Measurements from ENCODE around the gene TTC27. TPM values are rescaled to one million over a fixed set of nuclear protein-coding genes. Genes with fewer than 3 reads are reported as not detected.

The TTC27 gene
- total RNA-seq, 2 donors from 2014 or later: 16.4 to 20.3 TPM

DNA sequence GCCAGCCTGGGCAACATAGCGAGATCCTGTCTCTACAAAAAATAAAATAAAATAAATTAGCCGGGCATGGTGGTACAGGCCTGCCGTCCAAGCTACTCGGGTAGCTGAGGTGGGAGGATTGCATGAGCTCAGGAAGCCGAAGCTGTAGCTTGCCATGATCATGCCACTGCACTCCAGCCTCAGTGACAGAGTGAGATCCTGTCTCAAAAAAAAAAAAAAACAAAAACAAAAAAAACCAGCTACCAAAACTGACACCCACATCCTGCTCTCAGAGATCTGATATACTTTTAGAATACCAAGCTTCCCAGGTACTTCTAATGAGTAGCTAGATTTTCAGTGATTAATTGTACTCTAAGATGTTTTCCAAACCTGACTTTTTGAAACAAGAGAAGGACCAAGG, 74.0 kb downstream of the TTC27 start:
- Mint-ChIP-seq H3K27me3 (ENCODE audit: insufficient read depth) (no peaks in the 10 kb centered on the region), H3K27ac (no peak overlapping the region), H3K36me3 (ENCODE audit: low read depth) (peaks cover 5% of the 10 kb centered on the region), H3K4me3 (no peak overlapping the region), H3K9me3 (no peaks in the 10 kb centered on the region), H3K4me1 (peaks cover 6% of the 10 kb centered on the region)
- H3K9ac ChIP-seq (ENCODE audit: extremely low read depth, low read length, poor library complexity, severe bottlenecking): no peak overlapping the region
- H3K4me1 ChIP-seq (ENCODE audit: control insufficient read depth, insufficient read depth, low read length): no peaks in the 10 kb centered on the region
- H3K27ac ChIP-seq (ENCODE audit: low read depth, low read length): no peak overlapping the region
- H3K27me3 ChIP-seq (ENCODE audit: control insufficient read depth, insufficient read depth, low read length, poor library complexity, severe bottlenecking): no peaks in the 10 kb centered on the region
- no peak for DNase-seq
- WGBS, 2 experiments (ENCODE audit: insufficient coverage in 1 of 2, insufficient read length in 1 of 2): 86 to 96% methylated on average over 4 to 5 of the region's 5 CpGs
- TF ChIP-seq, protein P1, sequence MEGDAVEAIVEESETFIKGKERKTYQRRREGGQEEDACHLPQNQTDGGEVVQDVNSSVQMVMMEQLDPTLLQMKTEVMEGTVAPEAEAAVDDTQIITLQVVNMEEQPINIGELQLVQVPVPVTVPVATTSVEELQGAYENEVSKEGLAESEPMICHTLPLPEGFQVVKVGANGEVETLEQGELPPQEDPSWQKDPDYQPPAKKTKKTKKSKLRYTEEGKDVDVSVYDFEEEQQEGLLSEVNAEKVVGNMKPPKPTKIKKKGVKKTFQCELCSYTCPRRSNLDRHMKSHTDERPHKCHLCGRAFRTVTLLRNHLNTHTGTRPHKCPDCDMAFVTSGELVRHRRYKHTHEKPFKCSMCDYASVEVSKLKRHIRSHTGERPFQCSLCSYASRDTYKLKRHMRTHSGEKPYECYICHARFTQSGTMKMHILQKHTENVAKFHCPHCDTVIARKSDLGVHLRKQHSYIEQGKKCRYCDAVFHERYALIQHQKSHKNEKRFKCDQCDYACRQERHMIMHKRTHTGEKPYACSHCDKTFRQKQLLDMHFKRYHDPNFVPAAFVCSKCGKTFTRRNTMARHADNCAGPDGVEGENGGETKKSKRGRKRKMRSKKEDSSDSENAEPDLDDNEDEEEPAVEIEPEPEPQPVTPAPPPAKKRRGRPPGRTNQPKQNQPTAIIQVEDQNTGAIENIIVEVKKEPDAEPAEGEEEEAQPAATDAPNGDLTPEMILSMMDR (conservative IDR thresholded peaks at IDR 0.05): no peak
- no peaks in the 10 kb centered on the region for H3K9me3 ChIP-seq (ENCODE audit: control insufficient read depth, low read length)
- H3K36me3 ChIP-seq (ENCODE audit: control insufficient read depth, insufficient read depth, low read length): no peaks in the 10 kb centered on the region
- no peak overlapping the region for H3K4me3 ChIP-seq (ENCODE audit: low read length)

DNA sequence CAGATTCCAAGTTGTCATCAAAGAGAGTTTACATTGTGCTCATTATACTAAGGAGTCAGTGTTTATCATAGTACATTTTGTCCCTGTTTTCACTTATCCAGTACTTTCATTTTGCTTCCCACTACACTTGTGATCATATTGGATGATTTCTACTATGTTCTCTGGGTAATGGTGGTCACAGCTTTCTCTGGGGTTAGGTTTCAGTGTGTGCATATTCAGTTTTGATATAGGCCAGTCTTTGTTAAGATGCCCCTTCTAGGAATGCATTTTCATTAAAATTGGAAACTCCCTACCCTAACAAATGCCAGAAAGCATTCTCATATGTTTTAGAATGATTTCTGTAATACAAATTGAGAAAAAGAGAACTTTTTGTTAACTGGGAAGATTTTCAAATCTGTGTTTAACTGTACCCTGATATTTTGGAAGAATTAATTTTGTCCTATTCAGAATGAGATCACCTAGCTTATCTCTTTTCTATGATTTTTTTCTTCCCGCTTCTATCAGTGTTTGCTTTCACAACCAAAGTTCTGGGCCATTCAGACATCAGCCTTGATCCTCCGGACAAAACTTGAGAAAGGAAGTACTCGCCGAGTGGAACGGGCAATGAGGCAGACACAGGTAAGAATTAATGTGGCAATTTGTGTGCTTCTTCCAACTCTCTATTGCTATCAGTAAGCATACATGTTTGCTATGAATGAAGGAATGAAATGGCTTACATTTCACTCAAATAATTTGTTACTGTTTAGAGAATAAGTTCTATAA, 74.6 kb downstream of the TTC27 start:
- peaks cover 5% of the 10 kb centered on the region for H3K36me3 Mint-ChIP-seq (ENCODE audit: low read depth)
- no peaks in the 10 kb centered on the region for H3K9me3 Mint-ChIP-seq
- H3K4me3 Mint-ChIP-seq: no peak overlapping the region
- 74 to 90% methylated on average over 2 to 5 of the region's 5 CpGs for WGBS, 2 experiments (ENCODE audit: insufficient coverage in 1 of 2, insufficient read length in 1 of 2)
- Histone ChIP-seq H3K9ac (ENCODE audit: extremely low read depth, low read length, poor library complexity, severe bottlenecking) (no peak overlapping the region), H3K27me3 (ENCODE audit: control insufficient read depth, insufficient read depth, low read length, poor library complexity, severe bottlenecking) (no peaks in the 10 kb centered on the region), H3K36me3 (ENCODE audit: control insufficient read depth, insufficient read depth, low read length) (no peaks in the 10 kb centered on the region), H3K4me3 (ENCODE audit: low read length) (no peak overlapping the region), H3K27ac (ENCODE audit: low read depth, low read length) (no peak overlapping the region), H3K4me1 (ENCODE audit: control insufficient read depth, insufficient read depth, low read length) (no peaks in the 10 kb centered on the region), H3K9me3 (ENCODE audit: control insufficient read depth, low read length) (no peaks in the 10 kb centered on the region)
- TF ChIP-seq, protein P1 (conservative IDR thresholded peaks at IDR 0.05): no peak
- H3K4me1 Mint-ChIP-seq: peaks cover 6% of the 10 kb centered on the region
- no peaks in the 10 kb centered on the region for H3K27me3 Mint-ChIP-seq (ENCODE audit: insufficient read depth)
- H3K27ac Mint-ChIP-seq: no peak overlapping the region
- no peak for DNase-seq

DNA sequence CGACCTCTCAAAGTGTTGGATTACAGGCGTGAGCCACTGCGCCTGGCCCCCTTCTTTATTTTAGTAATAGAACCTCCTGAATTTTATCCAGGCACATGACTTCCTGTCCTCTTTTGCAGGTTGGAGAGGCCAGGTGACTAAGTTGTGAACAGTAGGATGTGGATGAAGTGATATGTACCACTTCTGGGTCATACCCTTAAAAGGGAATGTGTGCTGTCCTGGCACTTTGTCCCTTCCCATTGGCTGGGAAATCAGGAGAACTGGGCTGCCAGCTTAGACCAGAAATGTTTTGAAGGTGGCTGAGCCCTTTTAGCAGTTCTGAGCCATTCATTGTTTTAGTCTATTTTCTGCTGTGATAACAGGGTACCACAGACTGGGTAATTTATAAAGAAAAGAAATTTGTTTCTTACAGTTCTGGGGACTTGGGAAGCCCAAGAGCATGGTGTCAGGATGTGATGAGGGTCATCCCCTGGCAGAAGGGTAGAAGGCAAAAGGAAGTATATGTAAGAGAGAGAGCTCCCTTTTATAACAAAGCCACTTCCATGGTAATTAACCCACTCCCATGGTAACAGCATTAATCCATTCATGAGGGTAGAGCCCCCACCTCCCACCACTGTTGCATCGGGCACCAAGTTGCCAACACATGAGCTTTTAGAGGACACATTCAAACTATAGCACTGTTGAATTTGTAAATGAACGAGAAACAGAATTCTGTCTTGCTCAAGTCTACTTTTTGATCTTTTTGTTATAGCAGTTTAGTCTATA, 79.1 kb downstream of the TTC27 start:
- Histone ChIP-seq H3K9me3 (ENCODE audit: control insufficient read depth, low read length) (no peaks in the 10 kb centered on the region), H3K27ac (ENCODE audit: low read depth, low read length) (no peak overlapping the region), H3K27me3 (ENCODE audit: control insufficient read depth, insufficient read depth, low read length, poor library complexity, severe bottlenecking) (no peaks in the 10 kb centered on the region), H3K9ac (ENCODE audit: extremely low read depth, low read length, poor library complexity, severe bottlenecking) (no peak overlapping the region), H3K4me3 (ENCODE audit: low read length) (no peak overlapping the region), H3K36me3 (ENCODE audit: control insufficient read depth, insufficient read depth, low read length) (no peaks in the 10 kb centered on the region), H3K4me1 (ENCODE audit: control insufficient read depth, insufficient read depth, low read length) (no peaks in the 10 kb centered on the region)
- no peak overlapping the region for H3K4me3 Mint-ChIP-seq
- H3K27ac Mint-ChIP-seq: no peak overlapping the region
- no peaks in the 10 kb centered on the region for H3K9me3 Mint-ChIP-seq
- 77 to 86% methylated on average over 3 to 5 of the region's 5 CpGs for WGBS, 2 experiments (ENCODE audit: insufficient coverage in 1 of 2, insufficient read length in 1 of 2)
- DNase-seq: no peak
- peaks cover 5% of the 10 kb centered on the region for H3K36me3 Mint-ChIP-seq (ENCODE audit: low read depth)
- no peaks in the 10 kb centered on the region for H3K4me1 Mint-ChIP-seq
- H3K27me3 Mint-ChIP-seq (ENCODE audit: insufficient read depth): no peaks in the 10 kb centered on the region
- TF ChIP-seq, protein P1 (conservative IDR thresholded peaks at IDR 0.05): no peak

All from endodermal cell (in vitro differentiated cells).